B cell (primary cell): ENCODE measurements around the gene HYAL1.

Experiments
- CTCF ChIP-seq: fragments of 200-600 bp; IDR thresholded peaks from one replicate; pipeline ENCODE4 v1.8.0; 2022; ENCODE audit warnings: antibody characterized with exemption, mild to moderate bottlenecking
- EZH2 ChIP-seq: IDR thresholded peaks from 2 replicates; pipeline ENCODE4 v1.6.1; 2012; ENCODE audit warnings: borderline replicate concordance, low read depth, mild to moderate bottlenecking, moderate library complexity, low read length; ENCODE audit not compliant: insufficient read depth, poor library complexity, severe bottlenecking

- no peak for TF ChIP-seq CTCF
- TF ChIP-seq EZH2 = no peak
These were observed 10.1 kb downstream of the HYAL1 start for GRCh38 chr3:50293079-50293801.
